NCI-H146 (cell line): Measurements from ENCODE around the gene H1-8.
A peak's percentile ranks its signal among the peaks of the same experiment; 100 is the strongest.

Source experiments
- DNase-seq: peaks from one replicate; lab custom pipeline; 2025; lab: John Stamatoyannopoulos, UW

H1-8 gene

GRCh38 chr3:129573493-129573892 is 30.5 kb downstream of the H1-8 start:
- DNase-seq = no peak

GRCh38 chr3:129574206-129574605 is 31.2 kb downstream of the H1-8 start:
- DNase-seq = no peak

GRCh38 chr3:129575233-129575996 is 32.4 kb downstream of the H1-8 start:
- DNase-seq = no peak

- no peak for DNase-seq
Observed at GRCh38 chr3:129575997-129576384, 33.0 kb downstream of the H1-8 start.

- DNase-seq = peak; percentile 83
Observed at GRCh38 chr3:129576514-129577352, 33.8 kb downstream of the H1-8 start.

- peak; percentile 59 for DNase-seq
Observed at GRCh38 chr3:129577366-129577765, 34.4 kb downstream of the H1-8 start.

- no peak for DNase-seq
Observed at GRCh38 chr3:129577925-129578786, 35.2 kb downstream of the H1-8 start.

- DNase-seq = no peak
Observed at GRCh38 chr3:129579991-129580390, 37.0 kb downstream of the H1-8 start.

GRCh38 chr3:129581623-129582022 is 38.6 kb downstream of the H1-8 start:
- no peak for DNase-seq

- DNase-seq = no peak
Observed at GRCh38 chr3:129582799-129583198, 39.8 kb downstream of the H1-8 start.

GRCh38 chr3:129583289-129583688 is 40.3 kb downstream of the H1-8 start:
- DNase-seq = no peak

GRCh38 chr3:129584631-129585030 is 41.7 kb downstream of the H1-8 start:
- DNase-seq = no peak

GRCh38 chr3:129585949-129586657 is 43.1 kb downstream of the H1-8 start:
- no peak for DNase-seq

GRCh38 chr3:129586746-129587430 is 43.9 kb downstream of the H1-8 start:
- DNase-seq = no peak

- no peak for DNase-seq
Observed at GRCh38 chr3:129587566-129588210, 44.7 kb downstream of the H1-8 start.

- DNase-seq = no peak
Observed at GRCh38 chr3:129590215-129590614, 47.2 kb downstream of the H1-8 start.

- DNase-seq = no peak
Observed at GRCh38 chr3:129591932-129592331, 49.0 kb downstream of the H1-8 start.

GRCh38 chr3:129592381-129593131 is 49.6 kb downstream of the H1-8 start:
- no peak for DNase-seq

GRCh38 chr3:129593230-129593594 is 50.2 kb downstream of the H1-8 start:
- DNase-seq = no peak
